Measurements from ENCODE around the gene CABLES1.

CABLES1 gene

DNA sequence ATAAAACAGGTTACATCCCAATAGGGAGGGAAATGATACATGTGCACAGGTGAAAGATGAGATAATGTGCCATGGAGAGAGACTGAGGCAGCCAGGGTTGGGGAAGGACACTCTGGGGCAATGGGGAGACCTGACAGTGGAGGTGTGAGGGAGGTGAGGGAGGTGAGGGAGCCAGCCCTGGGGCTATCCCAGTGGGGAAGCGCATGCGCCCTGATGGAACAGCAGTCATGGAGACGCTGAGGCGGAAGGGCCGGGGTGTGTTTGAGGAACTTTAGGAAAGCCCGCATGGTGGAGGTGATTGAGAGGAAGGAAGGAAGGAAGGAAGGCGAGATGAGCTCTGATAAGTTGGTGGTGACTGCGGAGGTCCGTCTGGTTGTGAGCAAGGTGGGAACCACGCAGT lies 66.5 kb downstream of the CABLES1 start:
- peaks cover 4% of the 10 kb centered on the region; the same call in 1 of the 2 replicates for H3K9me3 ChIP-seq (ENCODE audit: low read length)
- no peak for TF ChIP-seq EZH2 (IDR thresholded peaks at IDR 0.05; ENCODE audit: borderline replicate concordance, low read length)
- TF ChIP-seq, protein P1, sequence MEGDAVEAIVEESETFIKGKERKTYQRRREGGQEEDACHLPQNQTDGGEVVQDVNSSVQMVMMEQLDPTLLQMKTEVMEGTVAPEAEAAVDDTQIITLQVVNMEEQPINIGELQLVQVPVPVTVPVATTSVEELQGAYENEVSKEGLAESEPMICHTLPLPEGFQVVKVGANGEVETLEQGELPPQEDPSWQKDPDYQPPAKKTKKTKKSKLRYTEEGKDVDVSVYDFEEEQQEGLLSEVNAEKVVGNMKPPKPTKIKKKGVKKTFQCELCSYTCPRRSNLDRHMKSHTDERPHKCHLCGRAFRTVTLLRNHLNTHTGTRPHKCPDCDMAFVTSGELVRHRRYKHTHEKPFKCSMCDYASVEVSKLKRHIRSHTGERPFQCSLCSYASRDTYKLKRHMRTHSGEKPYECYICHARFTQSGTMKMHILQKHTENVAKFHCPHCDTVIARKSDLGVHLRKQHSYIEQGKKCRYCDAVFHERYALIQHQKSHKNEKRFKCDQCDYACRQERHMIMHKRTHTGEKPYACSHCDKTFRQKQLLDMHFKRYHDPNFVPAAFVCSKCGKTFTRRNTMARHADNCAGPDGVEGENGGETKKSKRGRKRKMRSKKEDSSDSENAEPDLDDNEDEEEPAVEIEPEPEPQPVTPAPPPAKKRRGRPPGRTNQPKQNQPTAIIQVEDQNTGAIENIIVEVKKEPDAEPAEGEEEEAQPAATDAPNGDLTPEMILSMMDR (IDR thresholded peaks at IDR 0.05; ENCODE audit: low read length), result no peak

DNA sequence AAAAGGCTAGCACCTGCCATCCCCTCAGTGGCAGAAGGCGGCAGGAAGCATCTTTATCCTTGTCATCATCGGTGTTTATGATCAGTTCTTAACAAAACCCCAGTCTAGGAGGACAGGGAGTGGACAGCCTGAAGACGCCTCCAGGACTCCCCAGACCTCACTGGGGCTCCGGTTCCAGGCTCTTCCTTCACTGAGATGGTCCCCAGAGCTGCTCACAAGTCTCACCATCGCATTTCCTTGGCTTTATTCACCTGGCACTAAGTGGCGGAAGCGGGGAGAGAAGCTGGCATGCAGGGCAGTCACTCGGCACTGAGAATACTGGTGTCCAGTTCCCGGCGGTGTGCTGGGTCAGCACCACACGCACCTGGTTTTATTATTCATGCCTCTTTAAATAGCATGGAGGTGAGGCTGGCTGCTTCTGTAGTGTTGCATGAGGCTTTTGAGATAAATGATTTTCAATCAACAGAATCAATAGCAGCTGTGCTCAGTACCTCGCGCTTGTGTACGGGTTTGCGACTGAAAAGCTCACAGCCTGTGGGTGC lies 68.7 kb downstream of the CABLES1 start:
- Histone ChIP-seq H3K4me3 (ENCODE audit: low read depth, low read length, poor library complexity, severe bottlenecking) (no peak overlapping the region), H3K9me3 (ENCODE audit: low read length) (peaks cover 4% of the 10 kb centered on the region; the same call in 1 of the 2 replicates), H3K9me2 (ENCODE audit: low read depth, low read length) (no peaks in the 10 kb centered on the region), H3K36me3 (ENCODE audit: insufficient read depth, low read length) (no peaks in the 10 kb centered on the region), H2AFZ (ENCODE audit: low read length) (no peak overlapping the region), H3K4me2 (ENCODE audit: low read length) (no peak overlapping the region; the same call in 1 of the 2 replicates), H3F3A (ENCODE audit: insufficient read depth, low read length) (no peaks in the 10 kb centered on the region), H3K27me3 (ENCODE audit: insufficient read depth, low read length) (peaks cover 3% of the 10 kb centered on the region; the same call in 1 of the 2 replicates), H3K27ac (ENCODE audit: low read depth, low read length, poor library complexity, severe bottlenecking) (no peak overlapping the region), H4K20me1 (ENCODE audit: insufficient read depth, low read length) (no peaks in the 10 kb centered on the region), H3K4me1 (ENCODE audit: insufficient read depth, low read length, severe bottlenecking) (peaks cover 18% of the 10 kb centered on the region), H3K79me2 (ENCODE audit: insufficient read depth, low read length) (no peaks in the 10 kb centered on the region), H3K9ac (ENCODE audit: low read length) (no peak overlapping the region)
- TF ChIP-seq, protein P1 (IDR thresholded peaks at IDR 0.05; ENCODE audit: low read length), result no peak
- no peak for TF ChIP-seq EZH2 (IDR thresholded peaks at IDR 0.05; ENCODE audit: borderline replicate concordance, low read length)

More for the DNA sequence above, 66.5 kb downstream of the CABLES1 start:
- no peak overlapping the region for H3K9ac ChIP-seq (ENCODE audit: low read length)
- no peaks in the 10 kb centered on the region; the same call in 1 of the 2 replicates for H3K36me3 ChIP-seq (ENCODE audit: insufficient read depth, low read length)
- H4K20me1 ChIP-seq (ENCODE audit: insufficient read depth, low read length), result no peaks in the 10 kb centered on the region
- no peaks in the 10 kb centered on the region for H3K79me2 ChIP-seq (ENCODE audit: insufficient read depth, low read length)
- no peak overlapping the region for H3K4me3 ChIP-seq (ENCODE audit: low read depth, low read length, poor library complexity, severe bottlenecking)
- no peaks in the 10 kb centered on the region for H3K9me2 ChIP-seq (ENCODE audit: low read depth, low read length)
- peaks cover 3% of the 10 kb centered on the region; the same call in 1 of the 2 replicates for H3K27me3 ChIP-seq (ENCODE audit: insufficient read depth, low read length)
- H3K4me2 ChIP-seq (ENCODE audit: low read length), result no peak overlapping the region
- H2AFZ ChIP-seq (ENCODE audit: low read length), result no peak overlapping the region
- H3F3A ChIP-seq (ENCODE audit: insufficient read depth, low read length), result no peaks in the 10 kb centered on the region
- peaks cover 17% of the 10 kb centered on the region for H3K4me1 ChIP-seq (ENCODE audit: insufficient read depth, low read length, severe bottlenecking)
- H3K27ac ChIP-seq (ENCODE audit: low read depth, low read length, poor library complexity, severe bottlenecking), result no peak overlapping the region

DNA sequence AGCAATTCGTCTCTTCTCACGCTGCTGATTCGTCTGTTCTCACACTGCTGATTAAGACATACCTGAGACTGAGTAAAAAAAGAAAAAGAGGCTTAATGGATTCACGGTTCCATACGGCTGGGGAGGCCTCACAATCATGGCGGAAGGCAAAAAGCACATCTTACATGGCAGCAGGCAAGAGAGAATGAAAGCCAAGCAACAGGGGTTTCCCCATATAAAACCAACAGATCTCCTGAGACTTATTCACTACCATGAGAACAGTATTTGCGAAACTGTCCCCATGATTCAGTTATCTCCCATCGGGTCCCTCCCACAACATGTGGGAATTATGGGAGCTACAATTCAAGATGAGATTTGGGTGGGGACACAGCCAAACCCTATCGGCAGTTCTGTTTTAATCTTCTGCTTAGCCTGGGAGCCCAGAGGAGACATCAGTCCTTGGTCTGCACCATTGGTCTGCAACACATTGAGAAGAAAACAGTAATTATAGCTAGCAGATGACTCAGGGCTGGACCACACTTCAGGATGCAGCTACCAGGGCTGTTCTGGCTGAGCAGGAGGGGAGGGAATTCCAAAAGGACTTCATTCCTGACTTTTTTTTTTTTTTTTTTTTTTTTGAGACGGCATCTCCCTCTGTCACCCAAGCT lies 69.4 kb downstream of the CABLES1 start:
- H4K20me1 ChIP-seq (ENCODE audit: insufficient read depth, low read length), result no peaks in the 10 kb centered on the region
- peaks cover 26% of the 10 kb centered on the region for H3K4me1 ChIP-seq (ENCODE audit: insufficient read depth, low read length, severe bottlenecking)
- no peaks in the 10 kb centered on the region for H3K9me2 ChIP-seq (ENCODE audit: low read depth, low read length)
- no peaks in the 10 kb centered on the region for H3K79me2 ChIP-seq (ENCODE audit: insufficient read depth, low read length)
- TF ChIP-seq EZH2 (IDR thresholded peaks at IDR 0.05; ENCODE audit: borderline replicate concordance, low read length), result no peak
- TF ChIP-seq, protein P1 (IDR thresholded peaks at IDR 0.05; ENCODE audit: low read length), result no peak
- H3K9ac ChIP-seq (ENCODE audit: low read length), result no peak overlapping the region
- no peak overlapping the region for H3K27ac ChIP-seq (ENCODE audit: low read depth, low read length, poor library complexity, severe bottlenecking)
- no peak overlapping the region for H2AFZ ChIP-seq (ENCODE audit: low read length)
- H3K27me3 ChIP-seq (ENCODE audit: insufficient read depth, low read length), result peaks cover 3% of the 10 kb centered on the region; the same call in 1 of the 2 replicates
- no peak overlapping the region for H3K4me3 ChIP-seq (ENCODE audit: low read depth, low read length, poor library complexity, severe bottlenecking)
- no peaks in the 10 kb centered on the region for H3F3A ChIP-seq (ENCODE audit: insufficient read depth, low read length)
- H3K36me3 ChIP-seq (ENCODE audit: insufficient read depth, low read length), result no peaks in the 10 kb centered on the region
- H3K9me3 ChIP-seq (ENCODE audit: low read length), result peaks cover 4% of the 10 kb centered on the region; the same call in 1 of the 2 replicates
- no peak overlapping the region for H3K4me2 ChIP-seq (ENCODE audit: low read length)

Measured in OCI-LY1 (cell line).